ENCODE measurements around the gene MIPEP.

Gene MIPEP

GRCh38 chr13:23685416-23685815, 203.8 kb downstream of the MIPEP start:
- H2AFZ ChIP-seq: no peak overlapping the region
- no peak overlapping the region for H3K27ac ChIP-seq
- H3K4me3 ChIP-seq (ENCODE audit: low read depth, low read length): no peak overlapping the region
- no peaks in the 10 kb centered on the region for H3K36me3 ChIP-seq (ENCODE audit: control insufficient read depth, insufficient read depth, low read length)
- TF ChIP-seq CTCF (IDR thresholded peaks at IDR 0.05): no peak
- no peaks in the 10 kb centered on the region for H3K9me3 ChIP-seq (ENCODE audit: control insufficient read depth, low read length)
- no peaks in the 10 kb centered on the region for H3K79me2 ChIP-seq
- no peak overlapping the region for H3K4me2 ChIP-seq (ENCODE audit: low read length)
- no peaks in the 10 kb centered on the region for H3K27me3 ChIP-seq (ENCODE audit: control insufficient read depth, insufficient read depth, low read length)
- H3K4me1 ChIP-seq: no peaks in the 10 kb centered on the region
- no peak overlapping the region for H3K9ac ChIP-seq

GRCh38 chr13:23684647-23685046, 204.6 kb downstream of the MIPEP start:
- Histone ChIP-seq H3K27ac (no peak overlapping the region), H3K4me1 (no peaks in the 10 kb centered on the region), H3K9ac (no peak overlapping the region), H3K4me3 (ENCODE audit: low read depth, low read length) (no peak overlapping the region), H2AFZ (no peak overlapping the region), H3K79me2 (no peaks in the 10 kb centered on the region), H3K4me2 (ENCODE audit: low read length) (no peak overlapping the region), H3K27me3 (ENCODE audit: control insufficient read depth, insufficient read depth, low read length) (no peaks in the 10 kb centered on the region), H3K36me3 (ENCODE audit: control insufficient read depth, insufficient read depth, low read length) (no peaks in the 10 kb centered on the region), H3K9me3 (ENCODE audit: control insufficient read depth, low read length) (no peaks in the 10 kb centered on the region)
- TF ChIP-seq CTCF (IDR thresholded peaks at IDR 0.05): no peak

- no peaks in the 10 kb centered on the region for H3K4me1 ChIP-seq
- no peaks in the 10 kb centered on the region for H3K27me3 ChIP-seq (ENCODE audit: control insufficient read depth, insufficient read depth, low read length)
- H3K4me2 ChIP-seq (ENCODE audit: low read length): no peak overlapping the region
- H3K9ac ChIP-seq: no peak overlapping the region
- no peak for TF ChIP-seq CTCF (IDR thresholded peaks at IDR 0.05)
- H3K4me3 ChIP-seq (ENCODE audit: low read depth, low read length): no peak overlapping the region
- no peak overlapping the region for H2AFZ ChIP-seq
- no peak overlapping the region for H3K27ac ChIP-seq
- H3K79me2 ChIP-seq: no peaks in the 10 kb centered on the region
- no peaks in the 10 kb centered on the region for H3K36me3 ChIP-seq (ENCODE audit: control insufficient read depth, insufficient read depth, low read length)
- no peaks in the 10 kb centered on the region for H3K9me3 ChIP-seq (ENCODE audit: control insufficient read depth, low read length)
Observed at GRCh38 chr13:23683084-23683483, 206.1 kb downstream of the MIPEP start.

GRCh38 chr13:23680845-23681669, 208.1 kb downstream of the MIPEP start:
- TF ChIP-seq CTCF (IDR thresholded peaks at IDR 0.05): no peak
- H3K4me3 ChIP-seq (ENCODE audit: low read depth, low read length): no peak overlapping the region
- H3K27me3 ChIP-seq (ENCODE audit: control insufficient read depth, insufficient read depth, low read length): no peaks in the 10 kb centered on the region
- no peak overlapping the region for H3K27ac ChIP-seq
- H3K36me3 ChIP-seq (ENCODE audit: control insufficient read depth, insufficient read depth, low read length): no peaks in the 10 kb centered on the region
- H3K9ac ChIP-seq: no peak overlapping the region
- H3K4me1 ChIP-seq: no peaks in the 10 kb centered on the region
- no peak overlapping the region for H3K4me2 ChIP-seq (ENCODE audit: low read length)
- no peaks in the 10 kb centered on the region for H3K9me3 ChIP-seq (ENCODE audit: control insufficient read depth, low read length)
- no peak overlapping the region for H2AFZ ChIP-seq
- H3K79me2 ChIP-seq: no peaks in the 10 kb centered on the region

All from parathyroid adenoma (tissue), 2 donors.